Left lung (tissue), 10 donors: ENCODE measurements around the gene PA2G4. TPM values are rescaled to one million over a fixed set of nuclear protein-coding genes. Genes with fewer than 3 reads are reported as not detected.
"Not testable (repeated sequence)": the region's sequence is repeated elsewhere in the genome, so short reads cannot be mapped to it uniquely, and the experiment has no call there.

Experiments used
- ATAC-seq: fragments of 200-7000 bp; cut with Tn5 transposase; one replicate; pipeline ENCODE4 v1.9.1; 2020; ENCODE audit warnings: moderate library complexity
- DNase-seq, 4 donors: peaks; one replicate each; pipeline ENCODE4 v3.0.0-alpha.2; 2013 to 2020
- H3K27ac ChIP-seq, 2 donors: fragments of 200-600 bp; sonication (generic) in 1 of 2; one replicate each; pipeline versions ENCODE4 v1.5.0 to v1.8.0; 2020 to 2021
- H3K27me3 ChIP-seq, 2 donors: fragments of 200-600 bp; sonication (generic) in 1 of 2; one replicate each; pipeline versions ENCODE4 v1.5.0 to v1.8.0; 2020 to 2021
- H3K36me3 ChIP-seq, 2 donors: fragments of 200-600 bp; sonication (generic) in 1 of 2; one replicate each; pipeline versions ENCODE4 v1.5.0 to v1.8.0; 2020 to 2021
- H3K4me1 ChIP-seq, 2 donors: fragments of 200-600 bp; one replicate each; pipeline ENCODE4 v1.8.0; 2021
- H3K4me3 ChIP-seq, 2 donors: fragments of 200-600 bp; sonication (generic) in 1 of 2; one replicate each; pipeline versions ENCODE4 v1.5.0 to v1.8.0; 2020 to 2021; ENCODE audit warnings: mild to moderate bottlenecking in 1 of 2
- H3K9me3 ChIP-seq, 2 donors: fragments of 200-600 bp; sonication (generic) in 1 of 2; one replicate each; pipeline versions ENCODE4 v1.5.0 to v1.8.0; 2020 to 2021
- intact Hi-C, 2 donors: fragments of 100-400 bp; cut with DNase I; formaldehyde crosslinking; loops; one replicate each; pipeline versions ENCODE4 v1.11.2 to v1.14.2; 2022
- polyA plus RNA-seq, 6 donors: library from polyadenylated mRNA; unstranded; fragments of 120-200 nt; gene quantifications; one replicate each; pipeline ENCODE4 v1.2.1, GENCODE V29; 2013; ENCODE audit not compliant: insufficient read length in 6 of 6
- total RNA-seq, 2 donors: library from RNA; stranded (reverse); fragmentation: NEBNext Ultra II Directional; extraction: Animal tissue kit (Norgen Biotek cat#: 25700); gene quantifications; one replicate each; pipeline ENCODE4 v1.2.1, GENCODE V29; 2021
- TF ChIP-seq, protein P1 (sequence below), 2 donors: fragments of 200-600 bp; sonication (generic) in 1 of 2; IDR thresholded peaks; one replicate each; pipeline versions ENCODE4 v1.5.0 to v1.8.0; 2021; ENCODE audit warnings: antibody characterized with exemption in 2 of 2
- donor health status: DM: no; HTN: yes; CAD: no.
- donor health status: DM: no; HTN: no; CAD: no.

PA2G4 gene
- total and polyA plus RNA-seq, 8 donors, result 62.0 to 151 (median 130) TPM

DNA sequence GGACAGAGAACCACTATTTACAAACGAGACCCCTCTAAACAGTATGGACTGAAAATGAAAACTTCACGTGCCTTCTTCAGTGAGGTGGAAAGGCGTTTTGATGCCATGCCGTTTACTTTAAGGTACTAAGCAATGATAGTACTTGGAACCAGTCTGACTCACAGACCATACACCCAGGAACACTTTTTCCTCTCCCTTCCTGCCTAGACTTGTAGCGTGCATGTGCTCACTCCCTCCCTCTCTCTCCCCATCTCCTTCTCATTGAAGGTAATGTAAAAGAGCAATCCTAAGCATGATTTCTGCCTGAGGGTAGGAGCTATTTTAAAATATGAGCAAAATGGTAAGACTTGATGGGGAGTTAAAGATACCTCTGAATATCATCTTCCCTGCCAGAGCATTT is 6.2 kb downstream of the PA2G4 start:
- H3K36me3 ChIP-seq, result peaks cover 0 to 76% of the 10 kb centered on the region in 2 donors
- ATAC-seq (no peak), DNase-seq (no peak)
- H3K4me1 ChIP-seq, result peaks cover 6 to 18% of the 10 kb centered on the region in 2 donors
- no peaks in the 10 kb centered on the region for H3K9me3 ChIP-seq
- TF ChIP-seq, protein P1, sequence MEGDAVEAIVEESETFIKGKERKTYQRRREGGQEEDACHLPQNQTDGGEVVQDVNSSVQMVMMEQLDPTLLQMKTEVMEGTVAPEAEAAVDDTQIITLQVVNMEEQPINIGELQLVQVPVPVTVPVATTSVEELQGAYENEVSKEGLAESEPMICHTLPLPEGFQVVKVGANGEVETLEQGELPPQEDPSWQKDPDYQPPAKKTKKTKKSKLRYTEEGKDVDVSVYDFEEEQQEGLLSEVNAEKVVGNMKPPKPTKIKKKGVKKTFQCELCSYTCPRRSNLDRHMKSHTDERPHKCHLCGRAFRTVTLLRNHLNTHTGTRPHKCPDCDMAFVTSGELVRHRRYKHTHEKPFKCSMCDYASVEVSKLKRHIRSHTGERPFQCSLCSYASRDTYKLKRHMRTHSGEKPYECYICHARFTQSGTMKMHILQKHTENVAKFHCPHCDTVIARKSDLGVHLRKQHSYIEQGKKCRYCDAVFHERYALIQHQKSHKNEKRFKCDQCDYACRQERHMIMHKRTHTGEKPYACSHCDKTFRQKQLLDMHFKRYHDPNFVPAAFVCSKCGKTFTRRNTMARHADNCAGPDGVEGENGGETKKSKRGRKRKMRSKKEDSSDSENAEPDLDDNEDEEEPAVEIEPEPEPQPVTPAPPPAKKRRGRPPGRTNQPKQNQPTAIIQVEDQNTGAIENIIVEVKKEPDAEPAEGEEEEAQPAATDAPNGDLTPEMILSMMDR (IDR thresholded peaks at IDR 0.05), result no peak
- no peak overlapping the region for H3K27ac ChIP-seq
- no peak overlapping the region for H3K4me3 ChIP-seq
- intact Hi-C loops, result no loop called here
- H3K27me3 ChIP-seq, result no peaks in the 10 kb centered on the region

DNA sequence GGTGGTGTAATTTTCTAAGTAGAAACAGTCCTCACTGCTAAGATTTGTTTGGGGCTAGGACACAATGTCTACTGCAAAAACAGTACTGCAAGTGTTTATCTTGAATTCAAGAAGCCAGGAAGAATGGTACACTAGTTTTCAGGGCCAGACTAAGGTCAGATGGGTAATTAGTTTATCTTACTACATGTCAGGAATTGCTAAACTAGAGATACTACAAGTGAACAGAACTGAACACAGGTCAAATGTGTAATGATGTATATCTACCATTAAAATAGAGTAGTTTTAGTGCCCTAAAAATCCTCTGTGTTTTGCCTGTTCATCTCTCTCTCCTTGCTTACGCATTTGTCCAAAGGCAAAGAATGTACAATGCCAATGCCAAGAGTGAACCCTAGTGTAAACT is 9.7 kb downstream of the PA2G4 start:
- Histone ChIP-seq H3K4me3 (no peak overlapping the region), H3K4me1 (peaks cover 5 to 18% of the 10 kb centered on the region in 2 donors), H3K36me3 (peaks cover 0 to 58% of the 10 kb centered on the region in 2 donors), H3K27me3 (no peaks in the 10 kb centered on the region), H3K9me3 (no peaks in the 10 kb centered on the region), H3K27ac (no peak overlapping the region)
- intact Hi-C loops, result no loop called here
- ATAC-seq (no peak), DNase-seq (no peak)
- TF ChIP-seq, protein P1 (IDR thresholded peaks at IDR 0.05), result no peak

DNA sequence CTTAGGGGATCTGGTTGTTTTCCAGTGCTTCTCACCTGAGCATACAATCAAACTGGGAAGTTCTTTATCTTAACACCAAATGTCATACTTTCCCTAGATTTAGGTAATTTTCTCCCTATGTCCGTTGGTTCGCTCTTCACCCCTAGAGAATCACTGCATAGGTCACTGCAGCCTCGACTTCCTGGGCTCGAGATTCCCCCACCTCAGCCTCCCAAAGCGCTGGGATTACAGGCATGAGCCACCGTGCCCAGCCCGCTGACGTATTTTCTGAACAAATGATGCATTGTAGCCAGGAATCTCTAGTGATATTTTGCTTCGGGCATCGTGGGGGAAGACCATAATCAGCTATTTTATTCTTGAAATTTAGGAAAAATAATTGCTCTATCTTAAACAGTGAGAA is 11.0 kb downstream of the PA2G4 start:
- Histone ChIP-seq H3K4me1 (peaks cover 15 to 30% of the 10 kb centered on the region in 2 donors), H3K36me3 (peaks cover 0 to 47% of the 10 kb centered on the region in 2 donors), H3K9me3 (no peaks in the 10 kb centered on the region), H3K4me3 (peak overlapping the region; percentile 56 to 66), H3K27me3 (no peaks in the 10 kb centered on the region), H3K27ac (peak overlapping the region; percentile 95)
- DNase-seq, result peak in 2 of 4 donors; percentile 4 to 36
- intact Hi-C loops, result no loop called here
- TF ChIP-seq, protein P1 (IDR thresholded peaks at IDR 0.05), result no peak
- no peak for ATAC-seq

DNA sequence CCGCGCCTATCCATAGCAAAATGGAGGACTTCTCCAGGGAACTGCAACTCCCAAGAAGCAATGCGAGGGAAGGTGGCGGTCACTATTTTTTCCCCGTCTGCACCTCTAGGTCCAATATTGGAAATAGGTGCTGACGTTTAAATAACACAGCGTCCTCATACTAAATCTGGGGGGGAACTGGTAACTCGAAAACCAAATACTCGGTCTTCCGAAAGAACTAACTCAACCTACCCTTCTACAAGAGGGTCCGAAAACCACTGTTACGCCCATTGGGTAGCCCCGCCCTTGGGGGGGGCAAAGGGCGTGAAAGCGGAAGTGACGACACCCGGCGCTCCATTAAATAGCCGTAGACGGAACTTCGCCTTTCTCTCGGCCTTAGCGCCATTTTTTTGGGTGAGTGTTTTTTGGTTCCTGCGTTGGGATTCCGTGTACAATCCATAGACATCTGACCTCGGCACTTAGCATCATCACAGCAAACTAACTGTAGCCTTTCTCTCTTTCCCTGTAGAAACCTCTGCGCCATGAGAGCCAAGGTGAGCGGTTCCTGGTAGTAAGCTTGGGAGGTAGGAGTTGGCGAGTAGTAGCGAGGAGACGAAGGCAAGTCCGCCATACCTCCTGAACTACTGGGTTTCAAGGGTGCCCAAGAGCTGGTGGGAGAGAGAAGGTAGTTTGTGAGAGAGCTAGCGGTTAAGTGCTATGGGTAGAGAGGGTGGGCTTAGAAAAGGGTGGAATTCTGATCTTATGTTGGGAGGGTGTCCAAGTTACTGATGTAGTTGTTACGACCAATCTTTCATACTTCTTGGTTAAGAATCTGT is 12.1 kb downstream of the PA2G4 start, which contains the start of gene RPL41:
Gene RPL41, plus strand, starts transcription at position 367 of the 815 bp plus-strand sequence.
- H3K4me1 ChIP-seq, result peaks cover 15 to 32% of the 10 kb centered on the region in 2 donors
- DNase-seq, result peak; percentile 93 to 99 (median 96)
- intact Hi-C loops, result no loop called here

DNA sequence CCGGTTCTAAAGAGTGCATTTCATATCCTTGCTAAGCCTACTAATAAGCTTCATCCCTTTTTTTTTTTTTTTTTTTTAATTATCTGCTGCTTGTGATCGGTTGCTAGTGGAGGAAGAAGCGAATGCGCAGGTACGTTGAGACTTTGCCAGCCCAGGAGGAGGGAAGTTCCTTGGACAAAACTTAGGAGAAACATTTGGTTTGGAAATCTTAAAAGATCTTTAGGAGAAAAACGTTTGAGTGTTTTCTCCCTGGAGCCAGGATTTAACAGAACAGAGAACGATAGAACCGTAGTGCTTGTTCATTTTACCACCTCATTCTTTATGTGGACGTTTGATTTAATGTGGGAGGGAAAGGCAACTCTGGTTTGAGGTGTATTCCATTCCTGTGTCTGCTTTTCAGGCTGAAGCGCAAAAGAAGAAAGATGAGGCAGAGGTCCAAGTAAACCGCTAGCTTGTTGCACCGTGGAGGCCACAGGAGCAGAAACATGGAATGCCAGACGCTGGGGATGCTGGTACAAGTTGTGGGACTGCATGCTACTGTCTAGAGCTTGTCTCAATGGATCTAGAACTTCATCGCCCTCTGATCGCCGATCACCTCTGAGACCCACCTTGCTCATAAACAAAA is 12.8 kb downstream of the PA2G4 start:
- H3K4me1 ChIP-seq, result peaks cover 15 to 33% of the 10 kb centered on the region in 2 donors
- intact Hi-C loops, DNase-seq, ATAC-seq, H3K27me3 ChIP-seq, H3K9me3 ChIP-seq: not testable (repeated sequence)
- H3K27ac ChIP-seq, result peak overlapping the region; percentile 95
- peak overlapping the region; percentile 56 to 66 for H3K4me3 ChIP-seq
- H3K36me3 ChIP-seq, result peaks cover 0 to 47% of the 10 kb centered on the region in 2 donors

More for the DNA sequence above, 12.1 kb downstream of the PA2G4 start, which contains the start of gene RPL41:
- TF ChIP-seq, protein P1 (IDR thresholded peaks at IDR 0.05), result no peak
- H3K27ac ChIP-seq, result peak within 1 kb of the TSS; percentile 95
- no peaks in the 10 kb centered on the region for H3K9me3 ChIP-seq
- peaks cover 0 to 47% of the 10 kb centered on the region in 2 donors for H3K36me3 ChIP-seq
- H3K4me3 ChIP-seq, result peak within 1 kb of the TSS; percentile 56 to 66
- H3K27me3 ChIP-seq, result no peaks in the 10 kb centered on the region
- peak; percentile 72 for ATAC-seq
